SH-SY5Y (cell line): ENCODE measurements around the gene HM13.

Experiments
- GATA2 ChIP-seq: IDR thresholded peaks from 2 replicates; pipeline ENCODE4 v1.6.1; 2011; ENCODE audit warnings: mild to moderate bottlenecking, low read depth, low read length
- GATA3 ChIP-seq: IDR thresholded peaks from 2 replicates; pipeline ENCODE4 v1.6.1; 2011; ENCODE audit warnings: low read depth, mild to moderate bottlenecking, low read length, moderate library complexity

GRCh38 chr20:31605902-31606803 is 91.9 kb downstream of the HM13 start:
- TF ChIP-seq GATA2 (no peak; the same call in 1 of the 2 replicates), GATA3 (no peak)
